ENCODE results near the gene CMTM8. TPM values are rescaled to one million over a fixed set of nuclear protein-coding genes. Genes with fewer than 3 reads are reported as not detected.

Gene CMTM8
- total RNA-seq, 1 experiment from 2014 or later, result 9.0 TPM

DNA sequence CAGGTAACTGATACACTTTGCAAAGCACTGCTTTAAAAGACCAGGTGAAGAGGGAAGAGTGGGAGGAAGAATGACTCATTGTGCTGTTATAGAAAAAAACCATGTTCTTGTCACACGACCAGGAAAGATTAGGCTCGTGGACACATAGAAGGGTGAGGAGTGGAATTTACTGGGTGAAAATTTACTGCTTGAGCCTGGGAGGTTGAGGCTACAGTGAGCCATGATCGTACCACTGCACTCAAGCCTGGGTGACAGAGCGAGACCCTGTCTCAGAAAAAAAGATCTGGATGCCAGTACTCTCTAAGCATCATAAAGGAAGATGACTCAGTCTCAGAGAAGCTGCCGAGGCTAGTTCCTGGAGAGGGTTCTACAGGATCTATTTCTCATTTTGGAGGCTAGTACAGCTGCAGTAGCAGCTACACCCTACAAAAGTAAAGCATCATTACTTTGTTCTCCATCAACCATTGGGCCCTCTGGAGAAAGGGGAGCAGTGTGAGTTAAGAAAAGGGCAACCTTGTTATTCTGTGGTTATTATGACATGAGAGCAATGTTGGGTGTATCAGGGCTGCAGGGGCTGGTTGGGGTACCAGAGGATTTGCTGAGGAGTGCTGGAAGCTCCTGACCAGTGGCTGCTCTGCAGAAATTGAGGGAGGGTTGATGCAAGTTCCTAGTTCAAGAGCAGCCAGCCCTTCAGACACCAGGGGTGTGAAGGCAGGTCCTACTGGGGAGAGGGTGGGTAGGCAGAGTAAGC is 75.4 kb downstream of the CMTM8 start:
- Mint-ChIP-seq H3K4me3 (no peak overlapping the region), H3K27me3 (ENCODE audit: low read depth) (no peaks in the 10 kb centered on the region), H3K36me3 (no peaks in the 10 kb centered on the region), H3K4me1 (peaks cover 31% of the 10 kb centered on the region), H3K27ac (peak overlapping the region; percentile 66), H3K9me3 (no peaks in the 10 kb centered on the region)
- POLR2A ChIA-PET, result no interaction called here
- CTCF ChIA-PET, result interaction anchor here (0.7 kb wide), 1 partner anchor 11 kb away, joined by 3 read pairs; no protein-coding TSS in a partner anchor
- peak; percentile 60 for ATAC-seq
- no peak for DNase-seq (ENCODE audit: low spot score)
- TF ChIP-seq, protein P1, sequence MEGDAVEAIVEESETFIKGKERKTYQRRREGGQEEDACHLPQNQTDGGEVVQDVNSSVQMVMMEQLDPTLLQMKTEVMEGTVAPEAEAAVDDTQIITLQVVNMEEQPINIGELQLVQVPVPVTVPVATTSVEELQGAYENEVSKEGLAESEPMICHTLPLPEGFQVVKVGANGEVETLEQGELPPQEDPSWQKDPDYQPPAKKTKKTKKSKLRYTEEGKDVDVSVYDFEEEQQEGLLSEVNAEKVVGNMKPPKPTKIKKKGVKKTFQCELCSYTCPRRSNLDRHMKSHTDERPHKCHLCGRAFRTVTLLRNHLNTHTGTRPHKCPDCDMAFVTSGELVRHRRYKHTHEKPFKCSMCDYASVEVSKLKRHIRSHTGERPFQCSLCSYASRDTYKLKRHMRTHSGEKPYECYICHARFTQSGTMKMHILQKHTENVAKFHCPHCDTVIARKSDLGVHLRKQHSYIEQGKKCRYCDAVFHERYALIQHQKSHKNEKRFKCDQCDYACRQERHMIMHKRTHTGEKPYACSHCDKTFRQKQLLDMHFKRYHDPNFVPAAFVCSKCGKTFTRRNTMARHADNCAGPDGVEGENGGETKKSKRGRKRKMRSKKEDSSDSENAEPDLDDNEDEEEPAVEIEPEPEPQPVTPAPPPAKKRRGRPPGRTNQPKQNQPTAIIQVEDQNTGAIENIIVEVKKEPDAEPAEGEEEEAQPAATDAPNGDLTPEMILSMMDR (IDR thresholded peaks at IDR 0.05), result no peak
- TF ChIP-seq KAT7 (CRISPR knock-in tag; IDR thresholded peaks at IDR 0.05; ENCODE audit: borderline replicate concordance) (no peak), CBFB (CRISPR knock-in tag; IDR thresholded peaks at IDR 0.05; ENCODE audit: low read depth) (no peak), ZNF671 (CRISPR knock-in tag; IDR thresholded peaks at IDR 0.05) (no peak), GRHL2 (CRISPR knock-in tag; IDR thresholded peaks at IDR 0.05; ENCODE audit: insufficient replicate concordance, severe bottlenecking) (no peak), ZNF416 (CRISPR knock-in tag; IDR thresholded peaks at IDR 0.05) (no peak), GTF2I (CRISPR knock-in tag; conservative IDR thresholded peaks at IDR 0.05) (no peak), ZNF219 (CRISPR knock-in tag; IDR thresholded peaks at IDR 0.05; ENCODE audit: borderline replicate concordance) (no peak), FOXK1 (CRISPR knock-in tag; IDR thresholded peaks at IDR 0.05) (no peak), ZNF423 (CRISPR knock-in tag; IDR thresholded peaks at IDR 0.05) (no peak), RELA (CRISPR knock-in tag; IDR thresholded peaks at IDR 0.05; ENCODE audit: borderline replicate concordance) (no peak)
- TF ChIP-seq, protein P2, sequence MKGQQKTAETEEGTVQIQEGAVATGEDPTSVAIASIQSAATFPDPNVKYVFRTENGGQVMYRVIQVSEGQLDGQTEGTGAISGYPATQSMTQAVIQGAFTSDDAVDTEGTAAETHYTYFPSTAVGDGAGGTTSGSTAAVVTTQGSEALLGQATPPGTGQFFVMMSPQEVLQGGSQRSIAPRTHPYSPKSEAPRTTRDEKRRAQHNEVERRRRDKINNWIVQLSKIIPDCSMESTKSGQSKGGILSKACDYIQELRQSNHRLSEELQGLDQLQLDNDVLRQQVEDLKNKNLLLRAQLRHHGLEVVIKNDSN (CRISPR knock-in tag; IDR thresholded peaks at IDR 0.05), result no peak
- TF ChIP-seq, protein P3, sequence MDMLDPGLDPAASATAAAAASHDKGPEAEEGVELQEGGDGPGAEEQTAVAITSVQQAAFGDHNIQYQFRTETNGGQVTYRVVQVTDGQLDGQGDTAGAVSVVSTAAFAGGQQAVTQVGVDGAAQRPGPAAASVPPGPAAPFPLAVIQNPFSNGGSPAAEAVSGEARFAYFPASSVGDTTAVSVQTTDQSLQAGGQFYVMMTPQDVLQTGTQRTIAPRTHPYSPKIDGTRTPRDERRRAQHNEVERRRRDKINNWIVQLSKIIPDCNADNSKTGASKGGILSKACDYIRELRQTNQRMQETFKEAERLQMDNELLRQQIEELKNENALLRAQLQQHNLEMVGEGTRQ (CRISPR knock-in tag; IDR thresholded peaks at IDR 0.05), result no peak
- TF ChIP-seq, protein P4, sequence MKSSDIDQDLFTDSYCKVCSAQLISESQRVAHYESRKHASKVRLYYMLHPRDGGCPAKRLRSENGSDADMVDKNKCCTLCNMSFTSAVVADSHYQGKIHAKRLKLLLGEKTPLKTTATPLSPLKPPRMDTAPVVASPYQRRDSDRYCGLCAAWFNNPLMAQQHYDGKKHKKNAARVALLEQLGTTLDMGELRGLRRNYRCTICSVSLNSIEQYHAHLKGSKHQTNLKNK (CRISPR knock-in tag; IDR thresholded peaks at IDR 0.05), result no peak

DNA sequence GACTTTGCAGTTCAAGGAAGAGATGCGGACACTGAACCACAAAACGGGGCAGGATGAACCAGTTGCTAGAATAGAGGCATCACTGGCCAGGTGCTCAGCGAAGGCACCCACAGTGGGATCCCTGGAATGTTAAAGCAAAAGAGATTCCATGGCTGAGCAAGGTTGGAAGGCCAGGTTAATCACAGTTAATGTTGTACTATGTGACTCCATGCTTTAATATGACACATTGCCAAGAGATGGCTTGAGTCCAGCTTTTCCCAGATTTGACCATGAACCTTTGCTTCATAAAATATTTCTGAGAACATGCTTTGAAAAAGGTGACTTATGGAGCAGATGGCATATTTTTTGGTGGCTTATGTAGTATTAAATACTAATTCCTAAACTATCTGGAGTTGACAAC is 77.0 kb downstream of the CMTM8 start:
- ChIA-PET CTCF (no interaction called here), POLR2A (interaction anchor here (0.6 kb wide), 1 partner anchor 254 kb away, joined by 3 read pairs; no protein-coding TSS in a partner anchor)
- Mint-ChIP-seq H3K9me3 (no peaks in the 10 kb centered on the region), H3K4me1 (peaks cover 31% of the 10 kb centered on the region), H3K27ac (no peak overlapping the region), H3K36me3 (no peaks in the 10 kb centered on the region), H3K27me3 (ENCODE audit: low read depth) (no peaks in the 10 kb centered on the region), H3K4me3 (no peak overlapping the region)
- no peak for DNase-seq (ENCODE audit: low spot score)
- TF ChIP-seq RELA (CRISPR knock-in tag; IDR thresholded peaks at IDR 0.05; ENCODE audit: borderline replicate concordance) (no peak), PRRX2 (CRISPR knock-in tag; IDR thresholded peaks at IDR 0.05) (no peak), ZNF423 (CRISPR knock-in tag; IDR thresholded peaks at IDR 0.05) (no peak)
- TF ChIP-seq, protein P5, sequence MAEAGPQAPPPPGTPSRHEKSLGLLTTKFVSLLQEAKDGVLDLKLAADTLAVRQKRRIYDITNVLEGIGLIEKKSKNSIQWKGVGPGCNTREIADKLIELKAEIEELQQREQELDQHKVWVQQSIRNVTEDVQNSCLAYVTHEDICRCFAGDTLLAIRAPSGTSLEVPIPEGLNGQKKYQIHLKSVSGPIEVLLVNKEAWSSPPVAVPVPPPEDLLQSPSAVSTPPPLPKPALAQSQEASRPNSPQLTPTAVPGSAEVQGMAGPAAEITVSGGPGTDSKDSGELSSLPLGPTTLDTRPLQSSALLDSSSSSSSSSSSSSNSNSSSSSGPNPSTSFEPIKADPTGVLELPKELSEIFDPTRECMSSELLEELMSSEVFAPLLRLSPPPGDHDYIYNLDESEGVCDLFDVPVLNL (CRISPR knock-in tag; IDR thresholded peaks at IDR 0.05; ENCODE audit: borderline replicate concordance, low read depth), result no peak
- no peak for ATAC-seq

DNA sequence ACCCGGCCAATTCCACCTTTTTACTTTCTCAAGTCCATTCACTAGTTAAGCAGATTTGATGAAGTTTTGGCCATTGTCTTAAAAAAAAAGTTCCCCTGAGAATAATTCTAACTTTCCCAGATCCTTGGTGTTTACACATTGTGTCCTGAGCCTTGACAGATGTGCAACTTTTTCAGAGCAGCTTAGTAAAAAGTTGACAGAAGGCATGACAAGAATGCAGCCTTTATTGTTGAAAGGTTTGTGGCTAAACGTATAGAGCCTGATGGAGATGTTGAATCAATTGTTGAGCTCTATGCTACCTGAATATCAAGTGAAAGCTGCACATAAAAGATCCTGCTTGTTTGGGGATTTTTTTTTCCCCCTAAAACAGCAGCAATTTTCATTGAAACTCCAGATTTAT is 77.8 kb downstream of the CMTM8 start:
- DNase-seq (ENCODE audit: low spot score) (no peak), ATAC-seq (no peak)
- Mint-ChIP-seq H3K36me3 (no peaks in the 10 kb centered on the region), H3K4me1 (peaks cover 39% of the 10 kb centered on the region), H3K27ac (no peak overlapping the region), H3K9me3 (no peaks in the 10 kb centered on the region), H3K4me3 (no peak overlapping the region), H3K27me3 (ENCODE audit: low read depth) (no peaks in the 10 kb centered on the region)
- ChIA-PET POLR2A (no interaction called here), CTCF (interaction anchor here (0.7 to 1.0 kb wide), 3 partner anchors 18 to 151 kb away, joined by 3 to 4 read pairs (median 3); no protein-coding TSS in a partner anchor)
- TF ChIP-seq, protein P6, sequence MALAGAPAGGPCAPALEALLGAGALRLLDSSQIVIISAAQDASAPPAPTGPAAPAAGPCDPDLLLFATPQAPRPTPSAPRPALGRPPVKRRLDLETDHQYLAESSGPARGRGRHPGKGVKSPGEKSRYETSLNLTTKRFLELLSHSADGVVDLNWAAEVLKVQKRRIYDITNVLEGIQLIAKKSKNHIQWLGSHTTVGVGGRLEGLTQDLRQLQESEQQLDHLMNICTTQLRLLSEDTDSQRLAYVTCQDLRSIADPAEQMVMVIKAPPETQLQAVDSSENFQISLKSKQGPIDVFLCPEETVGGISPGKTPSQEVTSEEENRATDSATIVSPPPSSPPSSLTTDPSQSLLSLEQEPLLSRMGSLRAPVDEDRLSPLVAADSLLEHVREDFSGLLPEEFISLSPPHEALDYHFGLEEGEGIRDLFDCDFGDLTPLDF (CRISPR knock-in tag; IDR thresholded peaks at IDR 0.05), result no peak
- TF ChIP-seq, protein P7, sequence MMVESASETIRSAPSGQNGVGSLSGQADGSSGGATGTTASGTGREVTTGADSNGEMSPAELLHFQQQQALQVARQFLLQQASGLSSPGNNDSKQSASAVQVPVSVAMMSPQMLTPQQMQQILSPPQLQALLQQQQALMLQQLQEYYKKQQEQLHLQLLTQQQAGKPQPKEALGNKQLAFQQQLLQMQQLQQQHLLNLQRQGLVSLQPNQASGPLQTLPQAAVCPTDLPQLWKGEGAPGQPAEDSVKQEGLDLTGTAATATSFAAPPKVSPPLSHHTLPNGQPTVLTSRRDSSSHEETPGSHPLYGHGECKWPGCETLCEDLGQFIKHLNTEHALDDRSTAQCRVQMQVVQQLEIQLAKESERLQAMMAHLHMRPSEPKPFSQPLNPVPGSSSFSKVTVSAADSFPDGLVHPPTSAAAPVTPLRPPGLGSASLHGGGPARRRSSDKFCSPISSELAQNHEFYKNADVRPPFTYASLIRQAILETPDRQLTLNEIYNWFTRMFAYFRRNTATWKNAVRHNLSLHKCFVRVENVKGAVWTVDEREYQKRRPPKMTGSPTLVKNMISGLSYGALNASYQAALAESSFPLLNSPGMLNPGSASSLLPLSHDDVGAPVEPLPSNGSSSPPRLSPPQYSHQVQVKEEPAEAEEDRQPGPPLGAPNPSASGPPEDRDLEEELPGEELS (CRISPR knock-in tag; IDR thresholded peaks at IDR 0.05), result no peak
- no peak for TF ChIP-seq FOXP1 (CRISPR knock-in tag; IDR thresholded peaks at IDR 0.05; ENCODE audit: borderline replicate concordance)
